Jurkat, Clone E6-1 (cell line): ENCODE results near the gene JAKMIP1.

Source experiments
- DNase-seq: peaks from one replicate; pipeline ENCODE4 v3.0.0-alpha.2; 2011; ENCODE audit warnings: low read depth, low spot score
- H3K4me3 ChIP-seq: 2 replicates; pipeline ENCODE4 v1.5.1; 2011; ENCODE audit warnings: mild to moderate bottlenecking, low read length, control low read depth, moderate library complexity

The JAKMIP1 gene

DNA sequence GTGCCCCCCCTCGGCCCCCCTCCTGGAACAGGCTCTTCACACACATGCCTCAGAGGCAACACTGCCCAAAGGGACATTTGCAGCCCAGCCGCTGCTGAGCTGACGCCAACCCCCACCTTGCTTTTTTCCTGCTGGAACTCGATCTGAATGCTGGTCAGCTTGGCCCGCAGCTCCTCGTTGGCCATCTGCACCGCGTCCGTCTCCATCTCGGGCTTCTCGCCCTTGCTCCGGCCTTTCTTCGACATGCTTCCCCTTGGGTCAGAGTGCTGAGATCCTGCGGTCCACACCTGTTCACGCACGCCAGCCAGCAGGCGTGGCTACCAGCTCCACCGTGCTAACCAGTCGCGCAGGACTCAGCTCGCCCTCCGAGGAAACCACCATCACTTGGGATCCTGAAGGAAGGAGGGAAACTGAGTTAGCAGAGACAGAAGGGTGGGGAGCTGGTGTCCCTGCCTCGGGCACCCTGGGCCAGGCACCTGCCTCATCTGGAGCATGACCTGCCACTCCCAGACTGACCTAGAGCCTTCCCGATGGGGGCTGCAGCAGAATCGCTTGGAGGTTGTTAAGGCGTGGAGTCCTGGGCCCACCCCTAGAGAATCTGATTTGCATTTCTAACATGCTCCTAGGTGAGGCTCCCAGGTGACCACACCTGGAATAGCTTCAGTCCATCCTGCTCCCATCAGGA lies 87.6 kb downstream of the JAKMIP1 start:
- DNase-seq, result no peak
- no peak overlapping the region for H3K4me3 ChIP-seq

DNA sequence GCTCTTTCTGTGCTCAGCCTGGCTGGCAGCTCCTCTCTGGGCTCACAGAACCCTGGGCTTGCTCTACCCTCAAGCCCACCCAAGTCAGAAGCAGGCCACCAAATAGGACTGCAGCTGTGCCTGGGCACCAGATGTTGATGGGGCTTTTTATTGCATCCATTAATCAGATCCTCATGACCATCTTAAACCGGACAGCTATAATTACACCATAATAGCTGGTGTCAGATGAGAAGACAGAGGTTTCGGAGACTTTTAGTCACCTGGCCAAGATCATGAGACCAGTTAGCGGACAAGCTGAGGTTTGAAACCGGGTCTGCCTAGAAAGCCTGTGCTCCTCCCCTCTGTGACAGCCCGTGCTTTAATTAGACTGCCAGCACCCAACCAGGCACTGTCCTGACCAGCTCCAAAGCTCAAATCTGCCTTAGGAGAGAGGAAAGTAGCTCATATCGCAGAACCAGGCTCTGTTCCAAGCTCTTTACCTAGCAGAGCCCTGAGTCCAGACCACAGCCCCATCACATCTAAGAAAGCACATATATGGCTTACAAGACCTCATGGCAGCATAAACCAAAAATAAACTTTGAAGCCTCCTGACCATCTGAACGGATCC lies 88.9 kb downstream of the JAKMIP1 start:
- no peak for DNase-seq
- H3K4me3 ChIP-seq, result no peak overlapping the region

DNA sequence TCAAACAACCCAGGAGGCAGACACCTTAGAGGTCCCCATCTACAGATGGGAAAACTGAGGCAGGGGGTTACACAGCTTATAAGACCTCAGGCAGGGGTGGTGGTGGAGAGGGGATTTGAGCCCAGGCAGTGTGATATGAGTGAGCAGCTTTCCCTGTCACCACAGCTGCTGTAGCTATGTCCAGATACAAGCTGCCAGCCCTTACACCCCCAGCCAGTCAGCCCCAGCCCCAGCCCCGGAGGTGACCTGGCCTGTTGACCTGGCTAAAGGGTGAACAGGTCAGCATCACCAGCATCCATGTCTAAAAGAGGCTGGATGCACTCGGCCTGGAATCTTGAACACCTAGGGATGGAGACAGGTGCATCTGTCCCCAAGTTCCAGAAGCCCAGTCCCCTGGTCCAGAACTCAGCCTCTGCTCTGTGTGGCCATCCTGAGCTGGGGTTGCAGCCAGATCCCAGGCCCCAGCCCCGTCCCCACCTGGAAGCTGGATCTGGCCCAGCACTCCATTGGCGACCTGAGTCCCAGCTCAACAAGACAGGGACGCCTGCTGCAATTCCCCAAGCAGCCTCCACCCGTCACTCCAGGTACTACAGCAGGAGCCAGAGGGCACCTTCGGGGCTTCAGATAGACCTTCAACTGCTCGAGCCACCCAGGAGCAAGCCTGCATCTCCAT lies 89.5 kb downstream of the JAKMIP1 start:
- H3K4me3 ChIP-seq, result no peak overlapping the region
- DNase-seq, result no peak

DNA sequence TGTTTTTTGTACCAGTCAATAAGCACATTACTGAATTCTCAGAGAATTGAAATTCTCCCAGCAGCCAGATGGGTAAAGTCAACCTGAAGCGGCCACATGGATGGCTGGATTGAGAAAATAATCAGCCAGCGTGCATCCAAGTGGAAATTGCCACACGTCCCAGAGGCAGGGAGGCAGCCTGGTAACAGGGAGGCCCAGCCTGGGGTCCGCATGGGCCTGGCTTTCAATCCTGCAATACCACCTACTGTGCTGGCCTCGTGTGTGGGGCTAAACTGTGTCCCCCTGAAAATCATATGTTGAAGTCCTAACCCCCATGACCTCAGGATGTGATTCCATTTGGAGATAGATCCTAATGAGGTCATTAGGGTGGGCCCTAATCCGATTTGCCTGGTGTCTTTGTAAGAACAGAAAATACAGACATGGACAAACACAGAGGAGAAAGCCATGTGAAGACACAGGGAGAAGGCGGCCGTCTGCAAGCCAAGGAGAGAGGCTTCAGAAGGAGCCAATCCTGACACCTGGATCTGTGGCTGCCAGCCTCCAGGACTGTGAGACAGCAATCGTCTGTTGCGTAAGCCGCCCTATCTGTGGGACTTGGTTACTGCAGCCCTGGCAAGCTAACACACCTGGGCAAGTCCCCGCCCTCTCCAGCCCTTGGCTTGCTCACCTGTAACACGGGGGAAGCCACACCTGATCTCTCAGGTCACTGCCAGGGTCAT lies 90.3 kb downstream of the JAKMIP1 start:
- DNase-seq, result no peak
- H3K4me3 ChIP-seq, result no peak overlapping the region

DNA sequence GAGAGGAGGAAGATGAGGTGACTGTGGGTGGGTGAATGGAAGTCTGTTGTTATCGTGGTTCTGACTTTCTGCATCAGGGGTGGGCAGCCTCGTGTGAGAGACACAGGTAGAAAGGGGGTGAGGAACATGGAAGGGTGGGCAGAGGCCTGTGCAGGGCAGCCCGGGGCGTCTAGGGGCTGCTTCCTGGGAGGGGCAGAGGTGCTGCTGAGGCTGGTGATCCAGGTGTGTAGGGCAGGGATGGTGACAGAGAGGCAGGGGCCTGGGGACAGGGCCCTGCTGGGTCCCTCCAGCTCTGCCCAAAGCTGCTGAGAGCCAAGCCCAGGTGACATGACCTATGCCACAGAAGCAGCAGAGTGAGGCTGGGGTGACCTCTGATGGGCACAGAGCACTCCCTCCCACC lies 92.5 kb downstream of the JAKMIP1 start:
- no peak for DNase-seq
- no peak overlapping the region for H3K4me3 ChIP-seq

DNA sequence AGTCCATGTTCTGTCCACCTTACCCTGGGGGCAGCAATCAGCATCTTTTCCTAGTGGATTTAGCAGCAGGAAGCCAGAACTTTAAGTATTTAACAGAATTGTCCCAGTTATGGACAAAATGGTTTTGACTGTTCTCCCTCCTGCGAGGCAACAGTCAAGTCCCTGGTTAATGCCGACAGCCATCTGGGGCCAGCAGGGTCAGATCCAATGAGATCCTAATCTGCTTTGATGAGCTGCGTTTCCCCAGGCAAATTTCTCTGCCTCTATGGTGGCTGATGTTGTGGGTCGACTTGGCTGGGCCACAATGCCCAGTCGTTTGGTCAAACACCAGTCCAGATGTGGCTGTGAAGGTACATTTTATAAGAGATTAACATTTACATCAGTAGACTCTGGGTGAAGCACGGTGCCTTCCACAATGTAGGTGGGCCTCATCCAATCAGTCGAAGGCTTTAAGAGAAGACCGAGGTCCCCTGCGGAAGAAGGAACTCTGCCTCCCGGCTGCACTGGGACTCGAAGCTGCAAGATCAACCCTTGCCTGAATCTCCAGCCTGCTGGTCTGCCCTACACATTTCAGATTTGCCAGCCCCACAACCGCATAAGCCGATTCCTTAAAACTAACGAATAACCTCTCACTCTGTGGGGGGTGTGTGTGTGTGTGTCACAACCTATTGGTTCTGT lies 93.1 kb downstream of the JAKMIP1 start:
- H3K4me3 ChIP-seq, result no peak overlapping the region
- no peak for DNase-seq

DNA sequence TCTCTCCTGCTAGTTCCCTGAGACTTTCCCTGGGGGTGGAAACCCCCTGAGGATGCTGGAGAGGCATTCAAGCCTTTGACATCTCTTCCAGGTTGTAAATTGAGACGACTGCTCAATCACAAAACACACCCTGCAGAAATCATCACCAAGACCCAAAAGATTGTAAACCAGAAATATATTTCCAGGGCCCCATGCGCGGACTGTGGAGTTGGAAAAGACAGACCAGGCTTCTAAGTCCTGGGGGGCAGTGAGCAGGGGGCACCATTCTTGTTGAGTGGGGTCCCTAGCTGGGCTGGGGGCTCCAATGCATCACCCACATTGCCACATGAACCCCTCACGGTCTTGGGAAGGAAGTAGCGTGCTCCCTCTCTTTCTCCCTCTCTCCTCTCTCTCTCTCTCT lies 94.2 kb downstream of the JAKMIP1 start:
- no peak overlapping the region for H3K4me3 ChIP-seq
- no peak for DNase-seq

DNA sequence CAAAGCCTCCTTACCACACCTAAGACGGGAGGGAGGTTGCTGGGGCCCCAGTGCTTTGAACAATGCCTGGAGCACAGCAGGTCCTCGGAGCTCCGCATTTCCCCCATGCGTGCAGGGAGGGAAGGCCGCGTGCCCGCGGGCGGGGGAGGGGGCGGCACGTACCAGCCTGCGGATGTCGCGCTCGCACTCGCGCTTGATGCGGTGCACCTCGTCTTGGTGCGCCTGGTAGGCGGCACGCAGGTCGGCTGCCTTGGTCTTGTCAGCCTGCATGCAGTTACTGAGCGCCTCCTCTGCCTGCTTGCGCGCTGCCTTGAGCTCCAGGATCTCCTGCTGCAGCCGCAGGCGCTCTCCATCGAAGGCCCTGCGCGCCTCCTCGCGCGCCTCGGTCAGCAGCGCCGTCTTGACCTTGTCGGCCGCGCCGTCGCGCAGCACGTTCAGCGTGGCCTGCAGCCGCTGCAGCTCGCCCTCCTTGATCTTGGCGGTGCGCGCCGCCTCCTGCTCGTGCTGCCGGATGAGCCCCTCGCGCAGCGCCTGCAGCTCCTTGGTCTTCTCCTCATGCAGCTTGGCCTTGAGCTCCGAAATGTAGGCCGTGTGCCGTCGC lies 94.9 kb downstream of the JAKMIP1 start:
- no peak overlapping the region for H3K4me3 ChIP-seq

DNA sequence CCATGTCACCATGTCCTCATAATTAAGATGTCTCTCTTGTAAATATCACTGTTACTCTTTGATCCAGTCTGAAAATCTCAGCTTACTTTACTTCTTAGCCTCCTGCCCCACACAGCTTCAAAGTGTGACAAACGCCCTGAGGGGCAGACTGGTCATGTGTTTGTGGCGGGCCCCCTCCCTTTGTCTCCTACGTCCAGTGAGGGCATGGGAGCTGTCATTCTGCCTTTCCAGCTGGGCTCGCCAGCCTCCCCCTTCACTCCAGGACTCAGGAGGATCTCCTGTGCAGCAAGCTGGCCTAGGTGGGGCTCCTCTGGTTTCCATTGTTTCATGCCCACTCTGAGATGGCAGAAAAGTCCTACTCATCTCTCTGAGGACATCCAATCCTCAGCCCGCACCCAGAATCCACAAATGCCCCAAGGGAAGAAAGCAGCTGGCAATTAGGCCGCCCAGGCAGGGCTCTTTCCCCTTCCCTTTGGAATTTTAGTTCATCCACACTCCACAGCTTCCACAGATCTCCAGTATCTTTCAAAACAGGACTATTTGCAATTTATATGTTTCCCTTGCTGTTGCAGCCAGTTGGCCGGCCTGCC lies 95.7 kb downstream of the JAKMIP1 start:
- no peak overlapping the region for H3K4me3 ChIP-seq
- DNase-seq, result no peak

More for the DNA sequence above, 94.9 kb downstream of the JAKMIP1 start:
- DNase-seq, result no peak

DNA sequence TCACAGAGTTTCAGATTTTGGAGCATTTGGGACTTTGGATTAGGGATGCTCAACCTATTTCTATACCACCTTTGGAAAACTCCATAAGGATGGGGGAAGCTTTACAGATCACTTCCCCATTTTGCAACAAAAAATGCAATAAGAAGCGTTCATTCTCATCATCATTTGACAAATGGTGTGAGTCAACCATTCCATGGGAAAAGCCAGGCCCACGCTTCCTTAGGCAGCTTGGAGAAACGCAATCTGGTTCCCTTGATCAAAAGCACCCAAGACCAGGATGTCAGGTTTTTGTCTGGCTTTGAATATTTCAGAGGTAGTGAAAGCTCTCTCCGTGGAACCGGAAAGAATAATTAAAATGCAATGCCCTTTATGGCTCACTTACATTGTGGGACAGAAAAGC lies 102.8 kb downstream of the JAKMIP1 start:
- DNase-seq, result no peak
- no peak overlapping the region for H3K4me3 ChIP-seq

DNA sequence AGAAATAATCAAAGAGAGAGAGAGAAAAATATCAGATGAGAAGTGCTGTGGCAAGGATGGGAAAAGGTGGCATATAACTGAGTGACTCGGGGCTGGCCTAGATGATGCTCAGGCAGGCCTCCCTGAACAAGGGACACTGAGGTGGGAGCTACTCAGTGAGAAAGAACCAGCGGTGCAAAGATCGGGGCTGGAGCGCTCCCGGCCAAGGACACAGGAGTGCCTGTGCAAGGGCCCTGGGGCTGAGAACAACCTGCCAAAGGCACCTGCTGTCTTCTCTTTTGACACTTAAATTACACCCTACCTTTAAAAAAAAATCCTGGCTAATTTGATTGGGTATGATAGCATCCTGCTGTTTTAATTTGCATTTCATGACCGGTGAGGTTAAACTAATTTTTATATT lies 104.5 kb downstream of the JAKMIP1 start:
- no peak overlapping the region for H3K4me3 ChIP-seq
- DNase-seq, result no peak

DNA sequence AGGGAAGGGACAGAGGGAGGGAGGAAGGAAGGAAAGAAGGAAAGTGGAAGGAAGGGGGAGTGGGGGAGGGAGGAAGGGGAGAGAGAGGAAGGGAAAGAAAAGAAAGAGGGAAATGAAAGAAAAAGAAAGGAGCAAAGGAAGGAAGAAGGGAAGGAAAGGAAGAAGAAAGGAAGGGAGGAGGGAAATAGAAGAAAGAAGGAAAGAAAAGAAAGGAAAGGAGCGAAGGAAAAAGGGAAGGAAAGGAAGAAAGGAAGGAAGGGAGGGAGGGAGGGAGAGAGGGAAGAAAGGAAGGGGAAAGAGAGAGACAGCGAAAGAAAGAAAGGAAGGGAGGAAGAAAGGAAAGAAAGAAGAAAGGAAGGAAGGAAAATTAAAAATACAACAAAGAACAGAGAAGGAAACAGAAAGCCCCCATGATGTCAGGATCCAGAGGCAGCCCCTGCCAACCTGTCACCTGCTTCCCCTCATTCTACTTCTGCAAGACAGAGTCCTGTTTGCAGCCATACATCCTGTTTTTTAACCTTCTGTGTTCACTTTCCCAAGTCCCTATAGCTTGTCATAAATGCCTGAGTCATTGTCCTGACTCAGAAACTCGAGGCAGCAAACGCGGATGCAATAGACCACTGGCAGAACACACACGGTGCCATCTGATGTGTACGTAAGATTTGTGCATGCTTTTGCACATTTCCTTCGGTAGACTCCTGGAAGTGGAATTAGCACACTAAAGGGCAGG lies 105.2 kb downstream of the JAKMIP1 start:
- H3K4me3 ChIP-seq, result no peak overlapping the region
- DNase-seq, result no peak

DNA sequence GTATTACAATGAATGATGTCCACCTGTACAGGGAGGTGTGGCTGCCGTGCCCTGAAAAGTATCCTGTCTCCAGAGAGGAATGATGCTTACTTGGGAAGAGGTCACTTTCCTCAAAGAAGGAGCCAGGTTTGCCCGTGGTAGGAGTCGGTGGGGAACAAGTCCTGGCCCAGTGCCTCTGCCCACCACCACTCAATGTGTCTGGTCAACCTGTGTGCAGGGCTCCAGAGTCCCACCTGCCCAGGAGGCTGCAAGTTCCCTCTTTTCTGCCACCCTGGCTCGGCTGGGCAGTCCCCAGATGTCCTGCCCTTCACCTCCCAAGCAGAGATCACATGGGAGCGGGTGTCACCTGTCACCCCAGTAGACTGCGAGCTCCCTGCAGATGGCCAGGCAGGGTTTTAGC lies 106.7 kb downstream of the JAKMIP1 start:
- DNase-seq, result no peak
- H3K4me3 ChIP-seq, result no peak overlapping the region

DNA sequence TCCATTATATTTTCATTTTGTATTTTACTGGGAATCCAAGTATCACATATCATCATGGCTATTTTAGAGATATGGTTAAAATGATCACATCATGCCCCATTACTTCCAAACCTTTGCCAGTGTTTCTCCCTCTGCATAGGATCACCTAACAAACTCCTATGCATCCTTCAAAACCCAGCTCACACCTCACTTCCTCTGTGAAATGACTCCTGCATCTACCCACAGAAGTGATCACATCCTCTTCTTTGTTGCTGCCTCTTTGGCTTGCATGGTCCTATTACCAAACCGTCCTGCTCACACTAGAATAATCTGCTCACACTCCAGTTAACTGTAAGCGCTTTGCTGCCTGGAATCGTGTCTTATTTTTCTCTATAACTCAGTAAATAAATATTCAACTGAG lies 107.4 kb downstream of the JAKMIP1 start:
- no peak overlapping the region for H3K4me3 ChIP-seq
- peak; percentile 16 for DNase-seq

DNA sequence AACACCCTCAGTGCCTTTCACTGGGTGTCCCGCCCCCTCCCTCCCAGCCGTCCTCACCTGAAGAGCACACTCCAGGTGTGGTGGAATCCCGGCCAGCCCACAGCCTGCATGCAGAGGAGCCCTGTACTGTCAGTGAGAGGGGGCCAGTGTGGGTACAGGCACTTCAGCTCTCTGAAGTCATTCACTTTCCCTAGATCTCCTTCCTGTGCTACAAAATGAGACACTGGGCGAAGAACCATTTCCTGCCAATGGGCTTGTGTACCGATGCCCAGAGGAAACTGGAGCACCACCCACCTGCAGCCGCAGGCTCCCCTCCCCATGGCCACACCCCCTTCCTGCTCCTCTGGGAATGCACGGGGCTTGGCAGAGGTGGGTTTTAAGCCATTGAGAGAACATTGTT lies 108.2 kb downstream of the JAKMIP1 start:
- no peak overlapping the region for H3K4me3 ChIP-seq
- peak; percentile 51 for DNase-seq

DNA sequence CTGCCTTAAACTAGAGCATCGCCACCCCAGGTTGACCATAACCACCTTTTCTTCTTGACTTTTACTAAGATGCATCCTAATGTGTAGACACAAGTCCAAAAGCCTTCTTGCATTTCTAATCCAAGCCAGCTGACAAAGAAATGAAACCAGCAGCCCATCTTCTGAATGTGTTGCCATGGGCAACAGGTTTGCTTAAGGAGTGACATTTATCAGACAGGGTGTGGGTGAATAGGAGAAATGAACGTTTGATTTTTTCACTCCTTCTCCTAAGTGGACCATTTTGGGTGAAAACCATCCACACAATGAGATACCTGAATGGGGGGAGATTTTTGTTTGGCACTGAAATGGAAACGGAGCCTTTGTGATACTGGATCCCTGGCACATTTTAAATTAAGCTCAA lies 109.4 kb downstream of the JAKMIP1 start:
- DNase-seq, result no peak
- no peak overlapping the region for H3K4me3 ChIP-seq

DNA sequence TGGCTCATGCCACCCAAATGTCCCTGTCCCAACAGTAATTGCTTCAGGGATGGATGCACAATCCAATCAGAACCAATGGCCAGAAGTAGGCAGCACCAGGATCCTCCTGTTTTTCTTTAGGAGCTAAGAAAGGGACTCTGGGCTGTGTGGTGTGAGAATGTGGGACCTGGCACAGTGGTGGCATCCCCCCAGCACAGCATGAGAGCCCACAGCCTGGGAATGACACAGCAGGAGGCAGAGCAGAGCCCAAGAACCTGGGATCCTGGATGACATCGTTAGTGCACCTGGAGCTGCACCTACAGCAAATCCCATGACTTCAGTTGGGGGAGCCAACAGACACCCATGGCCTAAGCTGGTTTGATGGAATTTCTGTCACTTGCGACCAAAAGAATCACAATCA lies 111.4 kb downstream of the JAKMIP1 start:
- no peak overlapping the region for H3K4me3 ChIP-seq
- DNase-seq, result no peak

DNA sequence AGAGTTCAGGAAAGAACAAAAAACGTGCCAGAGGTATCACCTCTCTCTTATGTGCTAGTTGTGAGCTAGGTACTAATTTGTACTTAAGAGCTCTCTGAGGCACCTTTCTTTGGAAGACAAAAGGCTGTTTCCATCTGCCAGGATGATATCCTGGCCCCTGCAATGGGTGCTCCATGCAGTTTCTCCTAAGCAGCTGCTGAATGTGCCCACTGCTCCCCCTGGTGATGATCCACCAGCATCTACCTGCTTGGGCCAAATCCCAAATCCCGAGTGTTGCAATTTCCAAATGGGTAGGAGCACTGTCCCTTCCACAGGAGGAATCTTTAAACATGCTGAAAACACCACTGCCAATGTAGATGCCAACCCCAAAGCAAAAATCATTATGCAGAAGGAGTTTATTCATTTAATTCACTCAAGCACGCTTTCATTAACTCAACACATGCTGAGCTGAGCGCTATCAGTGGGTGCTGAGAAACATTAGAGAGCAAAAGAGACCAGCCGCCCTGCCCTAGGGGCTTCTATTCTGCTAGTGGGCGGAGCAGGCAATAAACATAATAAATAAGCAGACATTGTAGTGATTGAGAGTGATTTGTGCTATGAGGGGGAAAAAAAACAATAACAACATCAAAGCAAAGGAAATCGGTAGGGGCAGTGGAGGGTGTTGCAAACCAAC lies 112.5 kb downstream of the JAKMIP1 start:
- no peak for DNase-seq

More for the DNA sequence above, 112.5 kb downstream of the JAKMIP1 start:
- no peak overlapping the region for H3K4me3 ChIP-seq
